A673 (cell line): ENCODE data around the gene SPATA31A5. TPM values are rescaled to one million over a fixed set of nuclear protein-coding genes. Genes with fewer than 3 reads are reported as not detected.
"Not testable (repeated sequence)": the region's sequence is repeated elsewhere in the genome, so short reads cannot be mapped to it uniquely, and the experiment has no call there.

ENCODE experiments used
- Bru-seq: library from RNA; stranded (reverse); fragments of 400-500 nt; gene quantifications from one replicate; lab custom pipeline; 2021; lab: Mats Ljungman, UMichigan
- BruChase-seq, 2 experiments: library from RNA; stranded (reverse); fragments of 400-500 nt; gene quantifications; one replicate each; lab custom pipeline; 2021; lab: Mats Ljungman, UMichigan
- BruUV-seq: library from RNA; stranded (reverse); fragments of 400-500 nt; replicated peaks from 2 replicates; lab custom pipeline; 2021; lab: Mats Ljungman, UMichigan
- CTCF ChIA-PET: fragments of 300-600 bp; sonication (Branson Sonifier 250); formaldehyde crosslinking; loops from one replicate; lab custom pipeline; 2022; ENCODE audit warnings: antibody characterized with exemption; lab: Charles Lee
- POLR2A ChIA-PET: fragments of 300-600 bp; sonication (Branson Sonifier 250); formaldehyde crosslinking; loops from one replicate; lab custom pipeline; 2022; ENCODE audit warnings: antibody characterized with exemption; ENCODE audit not compliant: low non-redundant PET; lab: Charles Lee
- DNase-seq: peaks from one replicate; pipeline ENCODE4 v3.0.0-alpha.2; 2015; ENCODE audit warnings: low spot score
- H3K27ac ChIP-seq: fragments of 200-600 bp; sonication (generic); 2 replicates; pipeline ENCODE4 v1.5.1; 2016; ENCODE audit warnings: mixed run types, low read depth, mild to moderate bottlenecking, mixed read lengths, antibody characterized with exemption, low read length; ENCODE audit not compliant: poor library complexity, severe bottlenecking
- H3K27me3 ChIP-seq: fragments of 200-600 bp; sonication (generic); replicated peaks from 2 replicates; pipeline ENCODE4 v1.6.1; 2017; ENCODE audit warnings: mixed run types, low read depth, mild to moderate bottlenecking, mixed read lengths, antibody characterized with exemption, low read length; ENCODE audit not compliant: insufficient read depth, poor library complexity
- H3K36me3 ChIP-seq: fragments of 200-600 bp; sonication (generic); 2 replicates; pipeline ENCODE4 v1.6.1; 2016; ENCODE audit warnings: mixed run types, mild to moderate bottlenecking, mixed read lengths, antibody characterized with exemption, low read length; ENCODE audit not compliant: insufficient read depth, poor library complexity, severe bottlenecking
- H3K4me1 ChIP-seq: fragments of 200-600 bp; sonication (generic); 2 replicates; pipeline ENCODE4 v1.6.1; 2017; ENCODE audit warnings: mixed run types, mild to moderate bottlenecking, mixed read lengths, antibody characterized with exemption, low read length; ENCODE audit not compliant: insufficient read depth, poor library complexity, severe bottlenecking
- H3K4me3 ChIP-seq: fragments of 200-600 bp; sonication (generic); 2 replicates; pipeline ENCODE4 v1.5.1; 2016; ENCODE audit warnings: low read depth, mixed run types, mild to moderate bottlenecking, mixed read lengths, low read length; ENCODE audit not compliant: poor library complexity, severe bottlenecking
- H3K9me3 ChIP-seq: fragments of 200-600 bp; sonication (generic); 2 replicates; pipeline ENCODE4 v1.6.1; 2016; ENCODE audit warnings: mixed run types, low read depth, mild to moderate bottlenecking, mixed read lengths, antibody characterized with exemption, low read length; ENCODE audit not compliant: poor library complexity, severe bottlenecking
- intact Hi-C: fragments of 100-400 bp; cut with micrococcal nuclease; formaldehyde crosslinking; loops from one replicate; pipeline ENCODE4 v1.10.0; 2022; ENCODE audit not compliant: unreplicated experiment
- long read RNA-seq: library from polyadenylated mRNA; stranded (forward); transcript quantifications from one replicate; pipeline ENCODE4 v2.0.0, GENCODE V29; 2022
- total RNA-seq: library from RNA; stranded (reverse); gene quantifications from 2 replicates; pipeline ENCODE4 v1.2.3, GENCODE V29; 2021

Gene SPATA31A5
- not detected in 2 replicates for total RNA-seq
- Bru-seq, nascent RNA, result not detected
- not detected for BruChase-seq, experiment 1, labeled RNA remaining after a 2-hour chase
- not detected for BruChase-seq, experiment 2, labeled RNA remaining after a 6-hour chase
- long read RNA-seq, result 0 reads

GRCh38 chr9:60914107-60914506 lies at the start of gene SPATA31A5:
TSS of gene SPATA31A5 (plus strand) at chr9:60914407. CDS start at chr9:60914436, 29 bp downstream.
- H3K4me3 ChIP-seq, intact Hi-C loops, CTCF ChIA-PET, H3K9me3 ChIP-seq, H3K36me3 ChIP-seq, H3K27ac ChIP-seq, BruUV-seq, DNase-seq, H3K4me1 ChIP-seq, POLR2A ChIA-PET, H3K27me3 ChIP-seq: not testable (repeated sequence)

- H3K9me3 ChIP-seq, DNase-seq, BruUV-seq, H3K27me3 ChIP-seq, H3K4me1 ChIP-seq, intact Hi-C loops, H3K4me3 ChIP-seq, CTCF ChIA-PET, H3K36me3 ChIP-seq, POLR2A ChIA-PET, H3K27ac ChIP-seq: not testable (repeated sequence)
These were observed 48.8 kb downstream of the SPATA31A5 start for GRCh38 chr9:60962990-60963350.

GRCh38 chr9:60966382-60966781 lies 52.2 kb downstream of the SPATA31A5 start:
- H3K36me3 ChIP-seq, H3K27me3 ChIP-seq, H3K27ac ChIP-seq, H3K4me3 ChIP-seq, DNase-seq, BruUV-seq, CTCF ChIA-PET, intact Hi-C loops, POLR2A ChIA-PET, H3K9me3 ChIP-seq, H3K4me1 ChIP-seq: not testable (repeated sequence)
